ENCODE data around the gene STARD13.

The STARD13 gene

DNA sequence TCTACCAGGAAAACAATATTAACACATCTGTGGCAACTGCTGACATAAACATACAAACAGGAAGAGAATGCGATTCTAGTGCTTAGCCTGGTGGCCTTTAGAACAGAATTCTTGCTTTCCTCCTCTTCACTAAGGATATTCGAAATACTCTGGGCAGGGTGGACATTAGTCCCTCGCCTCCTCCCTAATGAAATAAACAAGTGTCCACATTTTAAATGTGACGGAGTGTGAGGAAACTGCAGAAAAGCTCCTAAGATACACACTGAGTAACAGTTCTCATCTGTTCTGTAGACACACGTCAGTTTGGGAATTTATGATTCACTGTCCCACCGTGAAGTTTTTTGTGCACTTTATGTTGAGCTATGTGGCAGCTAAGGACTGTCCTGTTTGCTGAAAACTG, 639 bp downstream of the STARD13 start:
- Histone ChIP-seq H3K4me3 (ENCODE audit: extremely low read depth, insufficient read depth, low read length, poor library complexity, severe bottlenecking) (peak overlapping the region; percentile 58), H3K27ac (ENCODE audit: low read depth, low read length, severe bottlenecking) (peak overlapping the region; percentile 93), H3K36me3 (ENCODE audit: control insufficient read depth, insufficient read depth, low read length) (peaks cover 6% of the 10 kb centered on the region), H3K4me1 (ENCODE audit: control insufficient read depth, insufficient read depth, low read length, poor library complexity, severe bottlenecking) (peaks cover 42% of the 10 kb centered on the region), H3K9me3 (ENCODE audit: control insufficient read depth, low read length) (no peaks in the 10 kb centered on the region)
- WGBS, 2 experiments (ENCODE audit: insufficient coverage in 2 of 2), result 35 to 46% methylated on average over 3 to 4 of the region's 6 CpGs

DNA sequence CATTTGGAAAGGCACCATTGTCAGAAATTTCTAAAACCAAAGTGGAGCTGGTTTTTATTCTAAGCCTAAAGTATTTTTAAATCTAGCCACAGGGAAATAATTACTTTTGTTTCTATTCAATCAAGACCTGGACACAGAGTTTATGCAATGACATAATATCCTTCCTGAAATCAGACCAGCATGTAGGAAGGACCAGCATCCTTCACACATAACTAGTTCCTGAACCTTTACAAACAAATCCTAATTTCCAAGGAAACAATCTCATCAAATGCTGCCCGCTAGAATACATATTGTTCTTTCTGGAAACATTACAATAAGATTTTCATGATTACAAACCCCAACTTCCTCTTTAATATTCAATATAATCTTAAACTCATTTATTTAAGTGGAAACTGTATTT, 1.5 kb downstream of the STARD13 start:
- no peak overlapping the region for H3K27ac ChIP-seq (ENCODE audit: low read depth, low read length, severe bottlenecking)
- peaks cover 47% of the 10 kb centered on the region for H3K4me1 ChIP-seq (ENCODE audit: control insufficient read depth, insufficient read depth, low read length, poor library complexity, severe bottlenecking)
- peak overlapping the region; percentile 58 for H3K4me3 ChIP-seq (ENCODE audit: extremely low read depth, insufficient read depth, low read length, poor library complexity, severe bottlenecking)

DNA sequence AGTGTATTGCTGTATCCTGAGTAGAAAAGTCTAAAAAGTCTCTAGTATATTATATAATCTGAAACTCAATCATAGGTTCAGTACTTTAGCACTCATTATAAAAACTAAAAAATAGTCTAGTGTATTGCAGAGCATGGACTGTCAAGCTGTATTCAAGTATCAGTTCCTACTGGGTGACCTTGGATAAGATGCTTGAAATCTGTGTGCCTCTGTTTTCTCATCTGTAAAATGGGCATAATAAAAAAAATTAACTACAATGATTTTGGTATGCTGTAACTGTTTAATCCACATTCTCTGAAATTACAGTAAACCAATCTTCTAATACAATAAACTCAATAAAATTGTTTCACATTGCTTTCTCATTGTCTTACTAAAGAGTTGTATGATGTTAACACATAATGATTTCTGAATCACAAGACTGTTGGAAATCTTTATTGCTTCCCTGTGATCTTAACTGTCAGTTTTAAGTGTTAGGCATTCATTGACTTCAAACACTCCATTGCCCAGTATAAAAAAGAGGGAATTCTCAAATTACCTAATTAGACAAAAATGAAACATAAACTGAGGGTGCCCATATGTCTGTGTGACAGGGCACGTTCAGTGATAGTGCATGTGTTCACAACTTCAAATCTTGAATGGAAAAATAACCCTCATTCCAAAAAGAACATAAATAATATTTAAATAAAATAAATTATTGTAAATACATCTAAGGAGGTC, 2.2 kb downstream of the STARD13 start:
- peaks cover 51% of the 10 kb centered on the region for H3K4me1 ChIP-seq (ENCODE audit: control insufficient read depth, insufficient read depth, low read length, poor library complexity, severe bottlenecking)
- H3K36me3 ChIP-seq (ENCODE audit: control insufficient read depth, insufficient read depth, low read length), result peaks cover 6% of the 10 kb centered on the region
- peak overlapping the region; percentile 58 for H3K4me3 ChIP-seq (ENCODE audit: extremely low read depth, insufficient read depth, low read length, poor library complexity, severe bottlenecking)
- no peak overlapping the region for H3K27ac ChIP-seq (ENCODE audit: low read depth, low read length, severe bottlenecking)
- no CpG with 5 or more reads among the region's 1 CpG for WGBS, 2 experiments (ENCODE audit: insufficient coverage in 2 of 2)
- no peaks in the 10 kb centered on the region for H3K9me3 ChIP-seq (ENCODE audit: control insufficient read depth, low read length)

More for the DNA sequence above, 1.5 kb downstream of the STARD13 start:
- WGBS, 2 experiments (ENCODE audit: insufficient coverage in 2 of 2), result 100% methylated on average over 1 of the region's 1 CpG; no CpG with 5 or more reads in 1 of the 2 experiments
- Histone ChIP-seq H3K36me3 (ENCODE audit: control insufficient read depth, insufficient read depth, low read length) (peaks cover 6% of the 10 kb centered on the region), H3K9me3 (ENCODE audit: control insufficient read depth, low read length) (no peaks in the 10 kb centered on the region)

DNA sequence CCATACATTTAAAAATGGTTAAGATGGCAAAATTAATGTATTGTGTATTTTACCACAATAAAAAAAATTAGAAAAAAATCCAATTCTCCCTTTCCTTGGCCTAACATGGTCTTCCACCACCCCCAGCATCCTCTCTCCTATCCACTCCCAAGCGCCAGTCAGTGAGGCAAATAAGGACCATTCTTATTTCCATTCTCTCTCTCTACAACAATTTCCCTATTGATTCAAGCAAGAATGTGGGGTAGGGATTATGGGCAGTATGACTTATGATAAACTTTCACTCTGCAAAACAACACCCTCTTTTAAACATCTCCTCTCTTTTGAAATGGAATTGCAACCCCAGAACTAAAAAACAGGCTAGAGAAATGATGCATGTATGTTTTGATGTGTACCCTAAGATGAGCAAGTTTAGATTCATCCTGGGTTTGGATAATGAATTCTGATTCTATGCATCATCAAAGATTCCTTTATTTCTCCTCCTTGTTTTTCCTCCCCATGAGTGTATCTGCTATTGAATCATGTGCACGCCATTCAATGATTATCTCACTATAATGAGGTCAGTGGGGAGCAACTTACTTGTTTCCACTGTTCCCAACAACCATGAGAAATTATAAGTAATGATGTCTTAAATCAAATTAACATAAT, 3.5 kb downstream of the STARD13 start:
- Histone ChIP-seq H3K36me3 (ENCODE audit: control insufficient read depth, insufficient read depth, low read length) (peaks cover 6% of the 10 kb centered on the region), H3K4me3 (ENCODE audit: extremely low read depth, insufficient read depth, low read length, poor library complexity, severe bottlenecking) (no peak overlapping the region), H3K9me3 (ENCODE audit: control insufficient read depth, low read length) (no peaks in the 10 kb centered on the region), H3K27ac (ENCODE audit: low read depth, low read length, severe bottlenecking) (no peak overlapping the region), H3K4me1 (ENCODE audit: control insufficient read depth, insufficient read depth, low read length, poor library complexity, severe bottlenecking) (peaks cover 54% of the 10 kb centered on the region)
- no CpG with 5 or more reads among the region's 2 CpGs for WGBS, 2 experiments (ENCODE audit: insufficient coverage in 2 of 2)

DNA sequence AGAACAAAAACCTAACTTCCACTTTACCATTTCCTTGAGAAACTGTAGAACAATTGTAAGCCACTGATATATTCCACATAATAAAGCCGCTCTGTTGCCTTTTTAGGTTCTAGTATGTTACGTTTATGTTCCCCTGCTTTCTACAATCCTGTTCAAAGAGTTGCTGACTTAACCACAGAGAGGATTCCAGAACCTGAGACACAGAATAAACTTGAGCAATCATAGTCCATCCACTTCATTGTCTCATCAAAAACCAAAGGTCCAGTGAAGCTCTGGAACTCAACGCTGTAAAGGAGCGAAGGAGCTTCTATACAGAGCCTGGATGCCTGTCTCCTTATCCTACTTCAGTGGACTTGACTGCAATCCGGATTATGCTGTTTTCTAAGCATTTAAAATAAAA, 4.6 kb downstream of the STARD13 start:
- Histone ChIP-seq H3K9me3 (ENCODE audit: control insufficient read depth, low read length) (no peaks in the 10 kb centered on the region), H3K4me1 (ENCODE audit: control insufficient read depth, insufficient read depth, low read length, poor library complexity, severe bottlenecking) (peaks cover 56% of the 10 kb centered on the region), H3K4me3 (ENCODE audit: extremely low read depth, insufficient read depth, low read length, poor library complexity, severe bottlenecking) (no peak overlapping the region), H3K27ac (ENCODE audit: low read depth, low read length, severe bottlenecking) (peak overlapping the region; percentile 87), H3K36me3 (ENCODE audit: control insufficient read depth, insufficient read depth, low read length) (peaks cover 6% of the 10 kb centered on the region)
- WGBS, 2 experiments (ENCODE audit: insufficient coverage in 2 of 2), result 90 to 100% methylated on average over 2 to 3 of the region's 5 CpGs

DNA sequence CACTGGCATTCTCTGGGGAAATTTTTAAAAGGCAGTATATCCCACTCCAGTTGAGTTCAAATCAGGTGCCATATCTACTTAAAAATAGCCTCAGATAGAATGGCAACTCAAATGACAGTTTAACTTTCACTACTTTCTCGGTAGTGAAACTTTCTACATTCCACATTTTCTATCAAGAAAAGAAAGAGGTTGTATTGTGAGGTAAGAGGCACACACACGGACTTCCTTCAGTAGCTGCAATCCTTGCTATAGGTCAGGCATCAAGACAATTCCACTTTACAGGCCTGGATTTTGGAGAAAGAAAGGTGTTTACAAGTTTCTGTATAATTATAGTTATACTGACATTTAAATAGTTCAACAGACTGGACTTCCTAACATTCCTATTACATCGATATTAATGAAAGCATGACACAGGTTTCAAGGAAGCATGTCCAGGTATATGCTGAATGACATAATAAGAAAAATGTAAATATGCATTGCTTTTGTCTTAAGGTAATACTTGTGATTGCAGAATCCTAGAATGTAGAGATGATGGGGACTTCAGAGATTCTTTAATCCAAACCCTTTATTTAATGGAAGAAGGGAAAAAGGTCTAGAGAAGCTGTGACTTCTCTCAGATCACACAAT, 5.2 kb downstream of the STARD13 start:
- no peaks in the 10 kb centered on the region for H3K9me3 ChIP-seq (ENCODE audit: control insufficient read depth, low read length)
- no CpG with 5 or more reads among the region's 3 CpGs for WGBS, 2 experiments (ENCODE audit: insufficient coverage in 2 of 2)
- H3K36me3 ChIP-seq (ENCODE audit: control insufficient read depth, insufficient read depth, low read length), result peaks cover 6% of the 10 kb centered on the region
- H3K4me3 ChIP-seq (ENCODE audit: extremely low read depth, insufficient read depth, low read length, poor library complexity, severe bottlenecking), result no peak overlapping the region
- H3K4me1 ChIP-seq (ENCODE audit: control insufficient read depth, insufficient read depth, low read length, poor library complexity, severe bottlenecking), result peaks cover 59% of the 10 kb centered on the region
- H3K27ac ChIP-seq (ENCODE audit: low read depth, low read length, severe bottlenecking), result peak overlapping the region; percentile 87

DNA sequence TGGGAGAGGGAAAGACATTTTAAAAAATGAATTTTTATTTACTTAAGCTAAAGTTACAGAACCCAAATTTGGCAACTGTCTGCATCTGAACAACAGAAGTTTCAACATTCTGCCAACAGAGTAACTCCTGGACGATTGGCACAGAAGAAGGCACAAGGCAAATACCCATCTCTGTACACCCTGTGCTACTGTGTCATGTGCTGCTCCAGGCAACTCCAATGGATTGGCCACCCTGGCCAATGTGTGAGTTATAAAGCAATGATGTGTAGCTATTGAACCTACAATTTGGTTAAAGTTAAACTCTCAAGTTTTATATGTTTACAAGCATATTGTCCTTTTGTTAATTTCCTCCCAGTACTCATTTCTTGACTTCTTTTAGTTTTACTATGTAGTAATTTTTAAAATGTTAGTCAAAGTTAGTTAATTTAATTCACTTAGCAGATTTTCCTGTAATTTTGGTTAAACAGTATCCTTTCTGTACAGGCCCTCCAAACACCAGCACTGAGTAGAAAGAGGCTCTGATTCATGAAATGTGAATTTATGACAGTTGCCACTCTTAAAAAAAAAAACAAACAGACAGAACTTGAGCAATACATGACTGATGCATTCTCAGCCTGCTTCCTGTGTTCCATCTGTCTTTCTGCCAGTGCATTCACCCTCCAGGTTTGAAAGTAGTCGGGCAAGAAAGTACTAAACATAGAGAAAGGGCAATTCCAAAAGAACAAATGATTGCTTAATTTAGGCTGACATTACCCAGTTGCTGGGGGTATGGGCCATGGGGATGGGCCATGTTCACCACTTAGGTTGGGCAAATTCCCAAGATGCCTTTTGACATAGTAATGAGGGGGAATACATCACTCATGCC, 5.9 kb downstream of the STARD13 start:
- 80 to 100% methylated on average over 1 of the region's 2 CpGs for WGBS, 2 experiments (ENCODE audit: insufficient coverage in 2 of 2)
- peaks cover 4% of the 10 kb centered on the region for H3K9me3 ChIP-seq (ENCODE audit: control insufficient read depth, low read length)
- peaks cover 6% of the 10 kb centered on the region for H3K36me3 ChIP-seq (ENCODE audit: control insufficient read depth, insufficient read depth, low read length)
- no peak overlapping the region for H3K4me3 ChIP-seq (ENCODE audit: extremely low read depth, insufficient read depth, low read length, poor library complexity, severe bottlenecking)
- H3K4me1 ChIP-seq (ENCODE audit: control insufficient read depth, insufficient read depth, low read length, poor library complexity, severe bottlenecking), result peaks cover 60% of the 10 kb centered on the region
- H3K27ac ChIP-seq (ENCODE audit: low read depth, low read length, severe bottlenecking), result peak overlapping the region; percentile 87

DNA sequence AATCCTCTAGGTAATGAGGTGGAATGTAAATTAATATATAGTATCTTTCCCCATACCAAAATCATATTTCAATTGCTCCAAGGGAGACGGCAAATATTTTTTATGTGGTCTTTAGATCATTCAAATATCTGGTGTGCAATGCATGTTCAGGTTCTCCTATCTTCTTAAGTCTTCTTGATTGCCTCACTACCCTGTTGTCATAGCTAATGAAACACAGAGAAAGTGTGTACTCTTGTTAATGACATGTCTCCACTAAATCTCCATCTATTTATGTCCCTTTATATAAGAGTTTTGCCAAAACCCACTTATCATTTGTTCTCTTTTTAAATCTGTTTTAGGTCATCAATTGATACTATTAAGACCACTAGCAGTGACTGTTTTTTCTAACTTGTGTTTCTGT, 6.6 kb downstream of the STARD13 start:
- H3K4me1 ChIP-seq (ENCODE audit: control insufficient read depth, insufficient read depth, low read length, poor library complexity, severe bottlenecking), result peaks cover 64% of the 10 kb centered on the region
- peaks cover 6% of the 10 kb centered on the region for H3K36me3 ChIP-seq (ENCODE audit: control insufficient read depth, insufficient read depth, low read length)
- peaks cover 4% of the 10 kb centered on the region for H3K9me3 ChIP-seq (ENCODE audit: control insufficient read depth, low read length)
- H3K27ac ChIP-seq (ENCODE audit: low read depth, low read length, severe bottlenecking), result no peak overlapping the region
- no peak overlapping the region for H3K4me3 ChIP-seq (ENCODE audit: extremely low read depth, insufficient read depth, low read length, poor library complexity, severe bottlenecking)
- no CpG with 5 or more reads among the region's 1 CpG for WGBS, 2 experiments (ENCODE audit: insufficient coverage in 2 of 2)

DNA sequence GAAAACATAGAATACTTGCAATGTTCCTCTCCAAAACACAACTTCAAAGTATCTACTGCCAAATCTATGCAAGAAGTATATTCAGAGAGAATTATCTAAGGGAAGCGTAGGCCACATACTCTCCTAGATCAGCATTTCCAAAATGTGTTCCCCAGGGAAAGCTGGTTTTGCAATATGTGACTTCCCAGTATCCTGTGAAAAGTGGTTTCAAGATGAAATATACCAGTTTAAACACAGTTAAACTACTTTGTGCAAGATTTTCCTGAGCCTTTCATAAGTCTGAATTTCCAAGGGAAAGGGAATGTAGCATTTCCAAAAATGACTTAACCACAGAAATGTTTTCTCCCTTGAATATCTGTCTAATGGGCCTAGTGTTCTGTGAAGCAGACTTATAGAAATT, 7.6 kb downstream of the STARD13 start:
- peaks cover 6% of the 10 kb centered on the region for H3K36me3 ChIP-seq (ENCODE audit: control insufficient read depth, insufficient read depth, low read length)
- no peak overlapping the region for H3K27ac ChIP-seq (ENCODE audit: low read depth, low read length, severe bottlenecking)
- no CpG with 5 or more reads among the region's 1 CpG for WGBS, 2 experiments (ENCODE audit: insufficient coverage in 2 of 2)
- peaks cover 59% of the 10 kb centered on the region for H3K4me1 ChIP-seq (ENCODE audit: control insufficient read depth, insufficient read depth, low read length, poor library complexity, severe bottlenecking)
- H3K9me3 ChIP-seq (ENCODE audit: control insufficient read depth, low read length), result peaks cover 4% of the 10 kb centered on the region
- H3K4me3 ChIP-seq (ENCODE audit: extremely low read depth, insufficient read depth, low read length, poor library complexity, severe bottlenecking), result no peak overlapping the region

DNA sequence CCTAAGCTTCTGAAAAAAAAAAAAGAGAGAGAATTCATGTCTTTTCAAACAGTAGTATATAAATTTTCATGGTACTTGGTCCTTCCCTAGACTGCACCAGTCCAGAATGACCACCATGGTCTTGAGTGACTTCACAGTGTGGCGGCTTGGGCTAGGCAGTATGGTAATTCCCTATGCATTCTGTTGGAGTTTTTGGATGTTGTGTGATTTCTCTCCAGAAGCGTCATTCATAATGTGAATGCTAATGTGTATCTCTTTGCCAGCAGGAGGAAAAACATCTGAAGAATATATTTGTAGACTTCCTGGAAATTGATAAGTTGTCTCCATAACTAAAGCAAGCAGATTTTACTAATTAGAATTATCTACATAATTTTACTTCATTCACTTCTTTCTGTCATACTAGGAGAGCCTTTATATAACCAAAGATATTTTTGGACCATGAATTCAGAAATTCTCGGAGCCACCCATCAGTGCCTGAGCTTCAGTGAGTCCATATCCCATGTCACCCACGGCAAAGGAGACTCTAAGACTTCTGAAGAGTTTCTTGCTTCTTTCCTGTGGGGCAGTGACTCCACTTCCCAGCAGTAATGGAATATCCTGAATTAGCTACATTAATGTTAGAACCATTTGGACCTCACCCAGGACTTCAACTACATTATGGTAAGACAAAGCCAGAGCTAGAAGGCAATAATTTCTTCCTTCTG, 8.4 kb downstream of the STARD13 start:
- peaks cover 59% of the 10 kb centered on the region for H3K4me1 ChIP-seq (ENCODE audit: control insufficient read depth, insufficient read depth, low read length, poor library complexity, severe bottlenecking)
- peaks cover 4% of the 10 kb centered on the region for H3K9me3 ChIP-seq (ENCODE audit: control insufficient read depth, low read length)
- H3K36me3 ChIP-seq (ENCODE audit: control insufficient read depth, insufficient read depth, low read length), result peaks cover 6% of the 10 kb centered on the region
- WGBS, 2 experiments (ENCODE audit: insufficient coverage in 2 of 2), result 100% methylated on average over 2 of the region's 4 CpGs
- no peak overlapping the region for H3K4me3 ChIP-seq (ENCODE audit: extremely low read depth, insufficient read depth, low read length, poor library complexity, severe bottlenecking)
- H3K27ac ChIP-seq (ENCODE audit: low read depth, low read length, severe bottlenecking), result no peak overlapping the region

Measured in mesodermal cell (in vitro differentiated cells).